ENCODE measurements around the gene PHC1.
"Not testable (repeated sequence)": the region's sequence is repeated elsewhere in the genome, so short reads cannot be mapped to it uniquely, and the experiment has no call there.

DNA sequence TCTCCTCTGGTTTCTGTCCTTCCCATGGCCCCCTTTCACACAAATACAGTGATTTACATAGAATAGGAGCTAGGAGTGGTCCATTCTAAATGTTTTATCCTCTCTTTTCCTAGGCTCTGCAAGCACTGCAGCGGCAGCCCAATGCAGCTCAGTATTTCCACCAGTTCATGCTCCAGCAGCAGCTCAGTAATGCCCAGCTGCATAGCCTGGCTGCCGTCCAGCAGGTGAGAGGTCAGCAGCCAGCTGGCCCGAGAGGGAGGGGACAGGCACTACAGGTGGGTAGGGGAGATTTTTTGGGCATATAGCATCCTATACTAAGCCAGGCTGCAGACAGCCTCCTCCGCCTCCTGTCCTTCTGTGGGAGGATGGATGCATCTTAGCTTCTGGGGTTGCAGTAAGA lies 5.3 kb downstream of the PHC1 start:
- TF ChIP-seq, protein P1, sequence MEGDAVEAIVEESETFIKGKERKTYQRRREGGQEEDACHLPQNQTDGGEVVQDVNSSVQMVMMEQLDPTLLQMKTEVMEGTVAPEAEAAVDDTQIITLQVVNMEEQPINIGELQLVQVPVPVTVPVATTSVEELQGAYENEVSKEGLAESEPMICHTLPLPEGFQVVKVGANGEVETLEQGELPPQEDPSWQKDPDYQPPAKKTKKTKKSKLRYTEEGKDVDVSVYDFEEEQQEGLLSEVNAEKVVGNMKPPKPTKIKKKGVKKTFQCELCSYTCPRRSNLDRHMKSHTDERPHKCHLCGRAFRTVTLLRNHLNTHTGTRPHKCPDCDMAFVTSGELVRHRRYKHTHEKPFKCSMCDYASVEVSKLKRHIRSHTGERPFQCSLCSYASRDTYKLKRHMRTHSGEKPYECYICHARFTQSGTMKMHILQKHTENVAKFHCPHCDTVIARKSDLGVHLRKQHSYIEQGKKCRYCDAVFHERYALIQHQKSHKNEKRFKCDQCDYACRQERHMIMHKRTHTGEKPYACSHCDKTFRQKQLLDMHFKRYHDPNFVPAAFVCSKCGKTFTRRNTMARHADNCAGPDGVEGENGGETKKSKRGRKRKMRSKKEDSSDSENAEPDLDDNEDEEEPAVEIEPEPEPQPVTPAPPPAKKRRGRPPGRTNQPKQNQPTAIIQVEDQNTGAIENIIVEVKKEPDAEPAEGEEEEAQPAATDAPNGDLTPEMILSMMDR (IDR thresholded peaks at IDR 0.05): not testable (repeated sequence)
- TF ChIP-seq EP300, POLR2A, POLR2AphosphoS5 (IDR thresholded peaks at IDR 0.05): not testable (repeated sequence)
